ENCODE results near the gene THAP11.
"Not testable (repeated sequence)": the region's sequence is repeated elsewhere in the genome, so short reads cannot be mapped to it uniquely, and the experiment has no call there.

THAP11 gene

DNA sequence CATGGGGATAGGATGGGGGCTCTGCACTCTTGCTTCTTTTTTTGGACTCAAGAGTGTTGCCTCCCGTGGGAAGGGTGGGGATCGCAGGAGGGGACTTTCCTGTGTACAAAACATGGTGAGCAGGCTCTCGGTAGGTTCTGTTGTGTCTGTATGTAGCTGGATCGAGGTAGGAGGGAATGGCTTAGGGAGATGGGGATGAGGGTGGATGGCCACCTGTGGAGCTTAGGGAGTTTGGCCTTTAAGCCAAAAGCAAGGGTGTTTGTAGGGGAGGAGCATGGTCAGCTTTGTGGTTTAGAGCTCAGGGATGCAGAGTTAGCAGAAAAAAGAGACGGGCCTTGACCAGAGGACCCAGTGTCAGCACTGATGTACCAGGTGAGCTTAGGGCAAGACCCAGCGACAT, 19.8 kb downstream of the THAP11 start:
- Histone ChIP-seq H2AFZ (ENCODE audit: low read length) (no peak overlapping the region), H3K27me3 (ENCODE audit: insufficient read depth, low read length) (no peaks in the 10 kb centered on the region), H3K27ac (ENCODE audit: low read depth, low read length, poor library complexity, severe bottlenecking) (no peak overlapping the region), H3K4me1 (ENCODE audit: insufficient read depth, low read length, severe bottlenecking) (no peaks in the 10 kb centered on the region), H3K4me3 (ENCODE audit: low read depth, low read length, poor library complexity, severe bottlenecking) (no peak overlapping the region), H3K9ac (ENCODE audit: low read length) (no peak overlapping the region), H4K20me1 (ENCODE audit: insufficient read depth, low read length) (no peaks in the 10 kb centered on the region), H3K79me2 (ENCODE audit: insufficient read depth, low read length) (peaks cover 51% of the 10 kb centered on the region), H3K9me2 (ENCODE audit: low read depth, low read length) (no peaks in the 10 kb centered on the region), H3K9me3 (ENCODE audit: low read length) (no peaks in the 10 kb centered on the region), H3K36me3 (ENCODE audit: insufficient read depth, low read length) (peaks cover 52% of the 10 kb centered on the region; the same call in 1 of the 2 replicates), H3K4me2 (ENCODE audit: low read length) (no peak overlapping the region), H3F3A (ENCODE audit: insufficient read depth, low read length) (no peaks in the 10 kb centered on the region)
- TF ChIP-seq CTCF (IDR thresholded peaks at IDR 0.05; ENCODE audit: low read length) (no peak), EZH2 (IDR thresholded peaks at IDR 0.05; ENCODE audit: borderline replicate concordance, low read length) (no peak)

DNA sequence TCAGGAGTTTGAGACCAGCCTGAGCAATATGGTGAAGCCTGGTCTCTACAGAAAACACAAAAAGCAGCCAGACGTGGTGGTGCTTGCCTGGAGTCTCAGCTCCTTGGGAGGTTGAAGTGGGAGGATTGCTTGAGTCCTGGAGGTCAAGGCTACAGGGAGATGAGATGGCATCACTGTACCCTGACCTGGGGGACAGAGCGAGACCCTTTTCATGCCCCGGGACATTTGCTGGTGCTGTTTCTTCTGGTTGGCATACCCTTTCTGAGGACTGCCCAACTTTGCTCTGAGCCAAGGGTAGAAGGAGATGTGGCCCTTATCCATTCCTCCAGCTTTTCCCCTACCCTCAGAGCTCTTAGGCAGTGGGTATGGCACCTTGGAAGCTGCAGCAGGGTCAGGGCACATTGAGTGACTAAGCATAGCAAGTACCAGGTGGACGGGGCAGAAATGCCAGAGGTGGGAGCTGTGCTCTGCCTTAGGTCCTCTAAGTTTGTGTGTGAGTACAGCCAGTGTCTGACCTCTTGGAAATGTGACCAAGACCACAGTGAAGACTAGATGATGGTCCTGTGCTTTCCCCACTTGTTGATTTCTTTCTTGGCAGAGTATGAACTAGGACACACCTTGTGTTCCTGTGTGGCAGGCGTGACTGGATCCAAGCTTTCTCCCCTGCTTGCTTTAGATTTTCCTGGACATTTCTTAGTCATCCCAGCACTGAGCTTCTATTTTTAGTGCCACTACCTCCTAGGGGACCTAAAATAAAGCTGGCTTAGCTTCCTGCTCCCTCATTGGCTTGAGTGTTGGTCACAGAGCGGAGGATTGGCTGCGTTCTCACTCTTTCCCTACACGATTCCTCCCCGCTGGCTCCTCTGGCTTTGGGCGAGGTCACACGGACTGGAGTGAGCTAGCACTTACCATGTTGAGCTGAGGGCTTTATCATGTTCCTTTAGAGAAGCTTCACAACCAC, 20.8 kb downstream of the THAP11 start:
- Histone ChIP-seq H3K9ac (ENCODE audit: low read length) (no peak overlapping the region), H2AFZ (ENCODE audit: low read length) (no peak overlapping the region), H3K79me2 (ENCODE audit: insufficient read depth, low read length) (peaks cover 42% of the 10 kb centered on the region), H3K4me3 (ENCODE audit: low read depth, low read length, poor library complexity, severe bottlenecking) (no peak overlapping the region), H3K36me3 (ENCODE audit: insufficient read depth, low read length) (peaks cover 62% of the 10 kb centered on the region), H3K4me1 (ENCODE audit: insufficient read depth, low read length, severe bottlenecking) (no peaks in the 10 kb centered on the region), H3F3A (ENCODE audit: insufficient read depth, low read length) (no peaks in the 10 kb centered on the region), H3K27me3 (ENCODE audit: insufficient read depth, low read length) (no peaks in the 10 kb centered on the region), H3K27ac (ENCODE audit: low read depth, low read length, poor library complexity, severe bottlenecking) (no peak overlapping the region), H3K9me2 (ENCODE audit: low read depth, low read length) (no peaks in the 10 kb centered on the region), H3K9me3 (ENCODE audit: low read length) (no peaks in the 10 kb centered on the region), H3K4me2 (ENCODE audit: low read length) (no peak overlapping the region), H4K20me1 (ENCODE audit: insufficient read depth, low read length) (no peaks in the 10 kb centered on the region)
- TF ChIP-seq CTCF (IDR thresholded peaks at IDR 0.05; ENCODE audit: low read length) (no peak), EZH2 (IDR thresholded peaks at IDR 0.05; ENCODE audit: borderline replicate concordance, low read length) (no peak)

DNA sequence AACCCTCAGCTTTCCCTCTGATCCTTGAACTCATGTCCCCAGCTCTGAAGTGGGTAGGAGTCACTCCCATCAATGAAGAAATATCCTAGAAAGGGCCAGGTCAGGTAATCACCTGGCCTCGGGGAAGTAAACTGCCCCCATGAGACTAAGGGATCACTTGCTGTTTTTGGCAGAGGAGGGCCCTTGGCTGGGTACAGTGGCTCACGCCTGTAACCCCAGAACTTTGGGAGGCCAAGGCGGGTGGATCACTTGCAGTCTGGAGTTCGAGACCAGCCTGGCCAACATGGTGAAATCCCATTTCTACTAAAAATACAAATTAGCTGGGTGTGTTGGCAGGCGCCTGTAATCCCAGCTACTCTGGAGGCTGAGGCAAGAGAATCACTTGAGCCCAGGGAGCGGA, 21.9 kb downstream of the THAP11 start:
- not testable (repeated sequence) for H4K20me1 ChIP-seq (ENCODE audit: insufficient read depth, low read length); H3K9me2 ChIP-seq (ENCODE audit: low read depth, low read length); H3K27me3 ChIP-seq (ENCODE audit: insufficient read depth, low read length); H3K4me1 ChIP-seq (ENCODE audit: insufficient read depth, low read length, severe bottlenecking); H3K4me2 ChIP-seq (ENCODE audit: low read length); H3F3A ChIP-seq (ENCODE audit: insufficient read depth, low read length); H3K27ac ChIP-seq (ENCODE audit: low read depth, low read length, poor library complexity, severe bottlenecking); H2AFZ ChIP-seq (ENCODE audit: low read length); H3K4me3 ChIP-seq (ENCODE audit: low read depth, low read length, poor library complexity, severe bottlenecking); H3K9ac ChIP-seq (ENCODE audit: low read length); H3K9me3 ChIP-seq (ENCODE audit: low read length)
- Histone ChIP-seq H3K79me2 (ENCODE audit: insufficient read depth, low read length) (peaks cover 31% of the 10 kb centered on the region), H3K36me3 (ENCODE audit: insufficient read depth, low read length) (peaks cover 73% of the 10 kb centered on the region)

DNA sequence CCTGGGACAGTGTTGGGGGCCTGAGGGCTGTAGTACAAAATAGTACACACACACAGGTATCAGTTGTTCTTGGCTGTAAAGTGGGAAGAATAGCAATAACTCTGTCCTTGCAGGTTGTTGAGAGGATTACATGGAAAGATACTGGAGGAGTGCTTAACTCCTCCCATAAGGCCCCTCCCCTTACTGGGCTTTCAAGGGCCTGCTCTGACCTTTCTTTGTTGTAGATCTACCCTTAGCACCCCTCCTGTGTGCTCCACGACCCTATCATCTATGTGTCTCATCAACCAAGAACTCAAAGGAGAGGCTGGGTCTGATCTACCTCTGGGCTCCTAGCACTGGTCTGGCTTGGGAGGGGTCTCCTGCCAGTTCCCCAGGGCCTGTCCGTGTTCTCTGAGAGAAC, 22.5 kb downstream of the THAP11 start:
- peaks cover 73% of the 10 kb centered on the region for H3K36me3 ChIP-seq (ENCODE audit: insufficient read depth, low read length)
- no peak for TF ChIP-seq EZH2 (IDR thresholded peaks at IDR 0.05; ENCODE audit: borderline replicate concordance, low read length)
- no peak for TF ChIP-seq CTCF (IDR thresholded peaks at IDR 0.05; ENCODE audit: low read length)
- peaks cover 29% of the 10 kb centered on the region for H3K79me2 ChIP-seq (ENCODE audit: insufficient read depth, low read length)

More for the DNA sequence above, 22.5 kb downstream of the THAP11 start:
- H3K4me1 ChIP-seq (ENCODE audit: insufficient read depth, low read length, severe bottlenecking) = no peaks in the 10 kb centered on the region
- no peaks in the 10 kb centered on the region for H3K9me3 ChIP-seq (ENCODE audit: low read length)
- no peak overlapping the region for H3K4me3 ChIP-seq (ENCODE audit: low read depth, low read length, poor library complexity, severe bottlenecking)
- H2AFZ ChIP-seq (ENCODE audit: low read length) = no peak overlapping the region
- no peaks in the 10 kb centered on the region for H3K27me3 ChIP-seq (ENCODE audit: insufficient read depth, low read length)
- H4K20me1 ChIP-seq (ENCODE audit: insufficient read depth, low read length) = no peaks in the 10 kb centered on the region
- H3K4me2 ChIP-seq (ENCODE audit: low read length) = no peak overlapping the region
- H3K27ac ChIP-seq (ENCODE audit: low read depth, low read length, poor library complexity, severe bottlenecking) = no peak overlapping the region
- no peaks in the 10 kb centered on the region for H3K9me2 ChIP-seq (ENCODE audit: low read depth, low read length)
- no peaks in the 10 kb centered on the region for H3F3A ChIP-seq (ENCODE audit: insufficient read depth, low read length)
- no peak overlapping the region for H3K9ac ChIP-seq (ENCODE audit: low read length)

Data from OCI-LY1 (cell line).